Large intestine (tissue), 3 donors: ENCODE data around the gene LRRC61. TPM values are rescaled to one million over a fixed set of nuclear protein-coding genes. Genes with fewer than 3 reads are reported as not detected.
"Not testable (repeated sequence)": the region's sequence is repeated elsewhere in the genome, so short reads cannot be mapped to it uniquely, and the experiment has no call there.

Experiments
- DNase-seq, 2 donors: peaks; one replicate each; pipeline versions ENCODE4 v3.0.0 to v3.0.0-alpha.2; 2013
- H3K27ac ChIP-seq: one replicate; pipeline ENCODE4 v1.5.1; 2013; ENCODE audit warnings: low read length
- H3K27me3 ChIP-seq: 2 replicates; pipeline ENCODE4 v1.6.1; 2013; ENCODE audit warnings: low read length; ENCODE audit not compliant: control insufficient read depth, insufficient read depth
- H3K36me3 ChIP-seq: 2 replicates; pipeline ENCODE4 v1.6.1; 2013; ENCODE audit warnings: low read length; ENCODE audit not compliant: control insufficient read depth, insufficient read depth
- H3K4me1 ChIP-seq: one replicate; pipeline ENCODE4 v1.6.1; 2013; ENCODE audit warnings: low read length; ENCODE audit not compliant: control insufficient read depth, insufficient read depth
- H3K4me3 ChIP-seq: one replicate; pipeline ENCODE4 v1.5.1; 2013; ENCODE audit warnings: low read length
- H3K9me3 ChIP-seq: one replicate; pipeline ENCODE4 v1.6.1; 2013; ENCODE audit warnings: mild to moderate bottlenecking, low read depth, low read length, moderate library complexity; ENCODE audit not compliant: control insufficient read depth
- WGBS: methylation state at CpG from one replicate; pipeline ENCODE4 v1.1.5; 2013; ENCODE audit warnings: low lambda C conversion rate; ENCODE audit not compliant: insufficient coverage; 5-methylcytosine and 5-hydroxymethylcytosine counted together
- polyA plus RNA-seq: library from polyadenylated mRNA; unstranded; fragments of 120-200 nt; gene quantifications from one replicate; pipeline ENCODE4 v1.2.1, GENCODE V29; 2013

The LRRC61 gene
- polyA plus RNA-seq, 1 donor, result 22.8 TPM

DNA sequence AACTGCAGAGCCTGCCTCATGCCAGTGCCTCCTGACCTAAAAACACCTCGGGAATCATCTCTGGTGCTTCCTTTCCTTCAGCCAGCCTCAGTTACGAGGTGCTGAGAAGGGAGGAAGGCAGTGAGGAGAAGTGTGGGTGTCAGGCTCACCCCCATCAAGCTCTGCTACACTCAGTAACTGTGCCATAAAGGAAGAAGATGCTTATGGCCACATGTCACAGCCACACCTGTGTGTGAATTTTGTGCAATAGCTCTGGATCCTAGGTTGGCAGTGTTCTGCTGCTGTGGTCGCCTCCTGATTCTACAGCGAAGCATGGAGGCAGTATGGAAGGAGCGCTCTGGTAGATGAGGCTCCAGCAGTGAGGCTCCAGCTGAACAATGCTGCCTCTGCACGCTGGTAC, 34.3 kb upstream of the LRRC61 start:
- H3K4me1 ChIP-seq, H3K27ac ChIP-seq, DNase-seq, H3K9me3 ChIP-seq, H3K36me3 ChIP-seq, H3K4me3 ChIP-seq, H3K27me3 ChIP-seq: not testable (repeated sequence)
- no CpG with 5 or more reads among the region's 6 CpGs for WGBS

DNA sequence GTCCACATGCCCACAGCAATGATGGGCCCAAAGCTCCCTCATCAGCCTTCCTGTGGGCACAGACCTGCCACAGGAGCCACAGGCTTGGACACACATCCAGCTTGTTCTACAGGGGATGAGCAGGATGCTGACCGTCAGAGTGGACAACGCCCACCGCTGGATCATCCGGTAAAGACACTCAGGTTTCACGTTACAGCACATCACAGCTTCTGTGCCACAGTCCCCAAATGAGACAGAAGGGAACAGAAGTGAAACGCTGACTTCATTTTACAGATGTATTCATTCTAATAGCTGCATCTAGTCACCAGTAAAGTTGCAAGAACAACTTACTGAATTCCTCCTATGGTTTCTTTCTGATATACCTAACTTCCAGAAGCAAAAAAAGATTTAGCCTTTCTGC, 32.8 kb upstream of the LRRC61 start:
- WGBS, result no CpG with 5 or more reads among the region's 6 CpGs

GRCh38 chr7:150295027-150295426, 28.1 kb upstream of the LRRC61 start:
- not testable (repeated sequence) for DNase-seq, H3K9me3 ChIP-seq, H3K27me3 ChIP-seq, H3K36me3 ChIP-seq, H3K4me1 ChIP-seq, H3K27ac ChIP-seq, H3K4me3 ChIP-seq
- WGBS, result 89% methylated on average over 2 of the region's 8 CpGs

More for the DNA sequence above, 32.8 kb upstream of the LRRC61 start:
- not testable (repeated sequence) for H3K36me3 ChIP-seq, H3K4me3 ChIP-seq, H3K27me3 ChIP-seq, H3K4me1 ChIP-seq, H3K27ac ChIP-seq, H3K9me3 ChIP-seq, DNase-seq

DNA sequence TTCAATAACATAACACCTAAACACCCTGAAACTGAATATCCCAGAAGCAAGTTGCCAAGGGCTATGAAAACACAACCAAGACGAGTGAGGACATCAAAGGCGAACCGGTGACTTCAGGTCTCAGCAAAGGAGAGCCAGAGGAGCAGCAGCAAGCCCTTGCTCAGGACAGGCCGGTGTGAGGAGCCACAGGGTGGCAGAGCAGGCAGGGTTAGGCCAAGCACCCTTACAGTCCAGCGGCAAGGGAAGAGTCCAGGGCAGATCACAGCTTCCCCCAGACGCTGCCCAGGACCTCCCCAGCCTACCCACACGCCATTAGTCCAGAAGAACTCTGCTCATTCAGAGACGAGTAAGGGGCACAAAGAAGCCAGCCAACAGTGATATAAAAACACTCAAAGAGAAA, 27.5 kb upstream of the LRRC61 start:
- H3K9me3 ChIP-seq, H3K4me1 ChIP-seq, H3K4me3 ChIP-seq, H3K27ac ChIP-seq, H3K27me3 ChIP-seq, DNase-seq, H3K36me3 ChIP-seq: not testable (repeated sequence)
- no CpG with 5 or more reads among the region's 8 CpGs for WGBS

DNA sequence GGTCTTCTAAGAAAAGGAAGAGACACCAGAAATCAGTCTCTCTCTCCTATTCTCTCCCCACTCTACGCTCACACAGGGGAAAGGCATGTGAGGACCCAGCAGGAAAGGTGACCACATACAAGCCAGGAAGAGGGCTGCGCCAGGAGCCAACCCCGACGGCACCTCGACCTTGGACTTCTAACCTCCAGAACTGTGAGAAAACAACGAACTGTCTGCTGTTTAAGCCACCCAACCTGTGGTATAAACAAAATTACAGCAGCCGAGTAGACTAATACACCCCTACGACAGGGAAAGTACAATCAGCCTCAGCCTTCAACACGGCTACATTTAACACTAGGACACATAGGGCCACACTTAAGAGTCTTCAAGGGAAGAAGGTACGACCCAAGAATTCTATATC, 26.4 kb upstream of the LRRC61 start:
- not testable (repeated sequence) for DNase-seq, H3K4me3 ChIP-seq, H3K4me1 ChIP-seq, H3K9me3 ChIP-seq, H3K36me3 ChIP-seq, H3K27me3 ChIP-seq, H3K27ac ChIP-seq
- WGBS, result no CpG with 5 or more reads among the region's 10 CpGs

DNA sequence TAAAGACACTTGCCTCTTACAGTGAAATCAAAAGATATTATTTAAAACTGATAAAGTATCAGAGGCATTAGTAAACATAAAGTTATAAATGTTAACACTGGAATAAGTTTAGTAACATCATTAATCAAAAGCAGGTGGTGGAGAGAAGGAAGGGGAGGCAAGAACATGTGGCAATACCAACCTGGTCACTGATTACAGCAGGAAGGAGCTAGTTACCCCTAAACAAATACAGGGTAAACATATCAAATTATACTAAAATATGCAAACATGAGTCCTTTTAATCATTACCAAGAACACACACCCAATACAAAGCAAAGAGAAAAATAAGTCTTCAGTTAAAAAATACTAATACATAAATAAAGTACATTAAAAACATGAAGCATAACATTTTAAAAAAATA, 25.2 kb upstream of the LRRC61 start:
- H3K36me3 ChIP-seq, H3K27ac ChIP-seq, H3K9me3 ChIP-seq, H3K4me1 ChIP-seq, DNase-seq, H3K4me3 ChIP-seq, H3K27me3 ChIP-seq: not testable (repeated sequence)

DNA sequence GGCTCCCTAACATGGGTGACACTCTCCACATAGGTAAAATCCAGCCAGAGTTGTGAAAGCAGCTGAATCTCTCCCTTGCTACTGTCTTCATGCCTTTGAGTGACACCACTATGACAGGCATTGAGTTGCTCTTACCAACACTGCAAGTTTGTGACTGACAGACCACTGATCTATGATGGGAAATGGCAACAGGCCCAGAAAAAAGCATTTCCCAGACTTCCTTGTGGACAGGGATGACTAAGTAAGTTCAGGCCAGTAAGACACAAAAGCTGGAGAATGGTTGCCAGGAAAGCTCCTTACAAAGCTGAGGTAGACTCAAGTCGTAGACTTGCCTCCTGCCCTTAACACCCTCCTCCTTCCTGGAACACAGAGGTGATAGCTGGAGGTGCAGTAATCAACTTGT, 20.2 kb upstream of the LRRC61 start:
- DNase-seq, H3K4me1 ChIP-seq, H3K9me3 ChIP-seq, H3K27ac ChIP-seq, H3K27me3 ChIP-seq, H3K36me3 ChIP-seq, H3K4me3 ChIP-seq: not testable (repeated sequence)
- no CpG with 5 or more reads among the region's 1 CpG for WGBS

DNA sequence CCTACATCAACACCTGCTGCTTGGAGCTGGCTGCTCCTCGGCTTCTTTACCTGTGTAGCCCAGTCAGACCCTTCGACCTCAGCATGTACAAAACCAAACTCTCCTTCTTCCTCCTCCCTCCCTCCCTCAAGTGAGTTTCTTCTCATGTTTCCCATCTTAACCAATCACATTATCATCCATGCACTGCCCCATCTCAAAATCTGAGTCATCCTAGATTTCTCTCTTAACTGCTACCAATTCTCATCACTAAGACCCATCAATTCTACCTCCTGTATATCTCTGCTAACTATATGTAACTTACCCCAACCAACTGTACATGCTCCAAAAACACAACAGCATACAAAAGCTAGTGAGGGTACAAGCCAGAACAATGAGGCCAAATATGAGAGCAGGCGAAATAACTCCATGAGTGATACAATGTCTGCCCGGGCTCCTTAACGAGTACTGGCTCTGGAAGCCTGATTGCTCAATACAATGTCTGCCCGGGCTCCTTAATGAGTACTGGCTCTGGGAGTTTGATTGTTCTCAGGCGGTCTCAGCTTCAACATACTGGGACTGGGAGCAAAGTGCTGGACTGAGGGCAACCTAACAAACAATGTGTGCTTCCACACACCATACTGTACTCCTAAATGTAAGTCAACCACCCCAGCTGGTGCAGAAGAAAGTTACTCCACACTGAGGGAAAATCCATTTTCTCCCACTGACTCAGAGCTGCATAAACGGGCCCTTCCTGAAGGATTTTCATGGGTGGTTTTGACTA, 18.5 kb upstream of the LRRC61 start:
- H3K36me3 ChIP-seq, H3K27ac ChIP-seq, H3K9me3 ChIP-seq, DNase-seq, H3K4me1 ChIP-seq, H3K4me3 ChIP-seq, H3K27me3 ChIP-seq: not testable (repeated sequence)
- WGBS, result no CpG with 5 or more reads among the region's 8 CpGs

GRCh38 chr7:150305259-150305902, 17.8 kb upstream of the LRRC61 start:
- not testable (repeated sequence) for H3K27me3 ChIP-seq, H3K4me3 ChIP-seq, H3K9me3 ChIP-seq, DNase-seq, H3K36me3 ChIP-seq, H3K4me1 ChIP-seq, H3K27ac ChIP-seq
- no CpG with 5 or more reads among the region's 11 CpGs for WGBS

DNA sequence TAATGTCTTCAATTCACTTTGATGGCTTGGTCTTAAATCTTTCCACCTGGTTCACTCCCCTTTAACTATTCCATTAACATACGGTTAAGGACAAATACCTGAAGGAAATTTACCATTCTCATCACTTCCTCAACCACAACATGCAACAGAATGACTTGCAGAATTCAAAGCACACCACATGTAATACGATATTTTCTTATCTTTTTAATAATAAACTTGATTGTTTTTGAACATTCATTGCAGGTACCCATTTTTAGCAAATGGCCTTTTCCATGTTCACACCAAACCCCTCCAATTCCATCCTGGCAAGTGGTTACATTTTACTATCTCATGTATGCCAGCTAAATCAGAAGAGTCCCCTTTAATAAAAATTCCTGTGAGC, 17.3 kb upstream of the LRRC61 start:
- not testable (repeated sequence) for H3K4me3 ChIP-seq, H3K9me3 ChIP-seq, H3K4me1 ChIP-seq, H3K27ac ChIP-seq, H3K36me3 ChIP-seq, H3K27me3 ChIP-seq, DNase-seq
- no CpG with 5 or more reads among the region's 2 CpGs for WGBS

DNA sequence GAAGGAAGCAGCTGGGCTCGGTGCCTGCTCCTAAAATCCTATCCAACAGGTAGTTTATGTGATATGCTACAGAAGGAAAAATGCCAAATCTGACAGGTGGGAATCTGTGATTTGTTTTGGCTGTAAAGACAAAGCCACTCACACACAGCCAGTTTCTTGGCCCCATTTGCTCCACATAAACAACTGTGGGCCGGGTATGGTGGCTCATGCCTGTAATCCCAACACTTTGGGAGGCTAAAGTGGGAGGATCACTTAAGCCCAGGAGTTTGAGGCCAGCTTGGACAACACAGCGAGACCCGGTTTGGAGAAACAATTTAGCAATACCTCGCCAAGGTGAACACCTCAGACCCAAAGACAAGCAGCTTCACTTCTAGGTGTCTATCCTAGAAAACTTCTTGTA, 16.8 kb upstream of the LRRC61 start:
- H3K4me3 ChIP-seq, H3K27ac ChIP-seq, H3K27me3 ChIP-seq, H3K9me3 ChIP-seq, DNase-seq, H3K4me1 ChIP-seq, H3K36me3 ChIP-seq: not testable (repeated sequence)
- WGBS, result 94% methylated on average over 3 of the region's 5 CpGs
